DMS114 treated with DMSO at 0.1 percent for 48 hours (cell line): ENCODE results near the gene STAC3.
"Not testable (repeated sequence)": the region's sequence is repeated elsewhere in the genome, so short reads cannot be mapped to it uniquely, and the experiment has no call there.

Experiments
- DNase-seq: peaks from one replicate; lab custom pipeline; 2025; ENCODE audit not compliant: unreplicated experiment; lab: John Stamatoyannopoulos, UW

Gene STAC3

GRCh38 chr12:57250956-57251355 lies at the start of gene STAC3:
TSS of gene STAC3 (minus strand) at chr12:57251187. CDS start at chr12:57249636, 1,551 bp downstream.
- DNase-seq, result no peak

- no peak for DNase-seq
Observed at GRCh38 chr12:57299514-57300016, 48.6 kb upstream of the STAC3 start.

- no peak for DNase-seq
Observed at GRCh38 chr12:57296291-57296690, 45.3 kb upstream of the STAC3 start.

- not testable (repeated sequence) for DNase-seq
Observed at GRCh38 chr12:57282073-57282472, 31.1 kb upstream of the STAC3 start.

GRCh38 chr12:57280211-57281062 lies 29.4 kb upstream of the STAC3 start:
- DNase-seq, result no peak

- DNase-seq, result no peak
Observed at GRCh38 chr12:57278465-57279381, 27.7 kb upstream of the STAC3 start.

GRCh38 chr12:57276935-57277563 lies 26.1 kb upstream of the STAC3 start:
- DNase-seq, result no peak

- not testable (repeated sequence) for DNase-seq
Observed at GRCh38 chr12:57276233-57276632, 25.2 kb upstream of the STAC3 start.

- no peak for DNase-seq
Observed at GRCh38 chr12:57273516-57273915, 22.5 kb upstream of the STAC3 start.

GRCh38 chr12:57272337-57273151 lies 21.6 kb upstream of the STAC3 start:
- no peak for DNase-seq

- DNase-seq, result no peak
Observed at GRCh38 chr12:57270966-57271470, 20.0 kb upstream of the STAC3 start.

GRCh38 chr12:57268264-57268663 lies 17.3 kb upstream of the STAC3 start:
- DNase-seq, result no peak

- DNase-seq, result no peak
Observed at GRCh38 chr12:57266681-57267080, 15.7 kb upstream of the STAC3 start.

GRCh38 chr12:57263096-57263495 lies 12.1 kb upstream of the STAC3 start:
- DNase-seq, result no peak

GRCh38 chr12:57262126-57262822 lies 11.3 kb upstream of the STAC3 start:
- DNase-seq, result no peak

GRCh38 chr12:57261428-57261865 lies 10.5 kb upstream of the STAC3 start:
- DNase-seq, result no peak

- DNase-seq, result no peak
Observed at GRCh38 chr12:57260366-57260765, 9.4 kb upstream of the STAC3 start.

- no peak for DNase-seq
Observed at GRCh38 chr12:57258977-57259970, 8.3 kb upstream of the STAC3 start.
